Head of caudate nucleus (tissue), 42 donors: ENCODE results near the gene TRIM56.
"Not testable (repeated sequence)": the region's sequence is repeated elsewhere in the genome, so short reads cannot be mapped to it uniquely, and the experiment has no call there.

Experiments used
- DNase-seq, 42 donors: peaks; one replicate each; pipeline versions ENCODE4 v3.0.0 to v3.0.0-alpha.2; 2020 to 2021; ENCODE audit warnings: mixed read lengths in 7 of 42
- intact Hi-C: fragments of 100-400 bp; cut with DNase I; formaldehyde crosslinking; loops from one replicate; pipeline ENCODE4 v1.15.0; 2022

Gene TRIM56

GRCh38 chr7:101126651-101127459 is 41.6 kb downstream of the TRIM56 start, which contains the start of gene SERPINE1:
Gene SERPINE1, plus strand, starts transcription at chr7:101127104. Its CDS starts 1,290 bp downstream, at chr7:101128394.
- intact Hi-C loops = no loop called here
- DNase-seq = peak in 27 of 42 donors; percentile 5 to 70 (median 29)

- intact Hi-C loops = no loop called here
Measured at GRCh38 chr7:101127460-101128039, 42.3 kb downstream of the TRIM56 start.

GRCh38 chr7:101128040-101128834 is 43.0 kb downstream of the TRIM56 start:
- intact Hi-C loops = no loop called here

More at GRCh38 chr7:101127460-101128039, 42.3 kb downstream of the TRIM56 start:
- no peak for DNase-seq

GRCh38 chr7:101129603-101130117 is 44.4 kb downstream of the TRIM56 start:
- DNase-seq = no peak
- intact Hi-C loops = loop anchor here (10.0 kb wide), 1 partner anchor 235 kb away; the partner anchor contains the start of gene ACHE

More at GRCh38 chr7:101128040-101128834, 43.0 kb downstream of the TRIM56 start:
- DNase-seq = no peak

- intact Hi-C loops = loop anchor here (10.0 kb wide), 1 partner anchor 238 kb away; the partner anchor contains the start of gene ACHE
- not testable (repeated sequence) for DNase-seq
Measured at GRCh38 chr7:101132626-101133600, 47.6 kb downstream of the TRIM56 start.

GRCh38 chr7:101133621-101134398 is 48.5 kb downstream of the TRIM56 start:
- DNase-seq = peak in 1 of 42 donors; percentile 30
- intact Hi-C loops = loop anchor here (10.0 kb wide), 1 partner anchor 239 kb away; the partner anchor contains the start of gene ACHE

GRCh38 chr7:101134399-101134980 is 49.2 kb downstream of the TRIM56 start:
- intact Hi-C loops = loop anchor here (10.0 kb wide), 1 partner anchor 240 kb away; the partner anchor contains the start of gene ACHE
- peak in 17 of 42 donors; percentile 26 to 72 (median 49) for DNase-seq

- no peak for DNase-seq
- intact Hi-C loops = loop anchor here (10.0 kb wide), 1 partner anchor 243 kb away; the partner anchor contains the start of gene ACHE
Measured at GRCh38 chr7:101137651-101138212, 52.5 kb downstream of the TRIM56 start.

- intact Hi-C loops = loop anchor here (10.0 kb wide), 1 partner anchor 244 kb away; the partner anchor contains the start of gene ACHE
- DNase-seq = peak; percentile 46 to 91 (median 77)
Measured at GRCh38 chr7:101138213-101138870, 53.1 kb downstream of the TRIM56 start.

- intact Hi-C loops = loop anchor here (5.0 kb wide), 2 partner anchors 53 to 147 kb away; partner anchors contain the start of gene TRIM56
- DNase-seq = no peak
Measured at GRCh38 chr7:101140339-101140699, 55.0 kb downstream of the TRIM56 start.

GRCh38 chr7:101140746-101141382 is 55.6 kb downstream of the TRIM56 start:
- intact Hi-C loops = loop anchor here (5.0 kb wide), 2 partner anchors 54 to 146 kb away; partner anchors contain the start of gene TRIM56

More at GRCh38 chr7:101140746-101141382, 55.6 kb downstream of the TRIM56 start:
- DNase-seq = no peak
